ENCODE data around the gene FNDC5. TPM values are rescaled to one million over a fixed set of nuclear protein-coding genes. Genes with fewer than 3 reads are reported as not detected.

The FNDC5 gene
- total and polyA plus RNA-seq, 9 of the 15 experiments (the other 6 are each of a cell fraction or from before 2014, with no cell fraction given) = 0.06 to 2.1 (median 0.22) TPM

DNA sequence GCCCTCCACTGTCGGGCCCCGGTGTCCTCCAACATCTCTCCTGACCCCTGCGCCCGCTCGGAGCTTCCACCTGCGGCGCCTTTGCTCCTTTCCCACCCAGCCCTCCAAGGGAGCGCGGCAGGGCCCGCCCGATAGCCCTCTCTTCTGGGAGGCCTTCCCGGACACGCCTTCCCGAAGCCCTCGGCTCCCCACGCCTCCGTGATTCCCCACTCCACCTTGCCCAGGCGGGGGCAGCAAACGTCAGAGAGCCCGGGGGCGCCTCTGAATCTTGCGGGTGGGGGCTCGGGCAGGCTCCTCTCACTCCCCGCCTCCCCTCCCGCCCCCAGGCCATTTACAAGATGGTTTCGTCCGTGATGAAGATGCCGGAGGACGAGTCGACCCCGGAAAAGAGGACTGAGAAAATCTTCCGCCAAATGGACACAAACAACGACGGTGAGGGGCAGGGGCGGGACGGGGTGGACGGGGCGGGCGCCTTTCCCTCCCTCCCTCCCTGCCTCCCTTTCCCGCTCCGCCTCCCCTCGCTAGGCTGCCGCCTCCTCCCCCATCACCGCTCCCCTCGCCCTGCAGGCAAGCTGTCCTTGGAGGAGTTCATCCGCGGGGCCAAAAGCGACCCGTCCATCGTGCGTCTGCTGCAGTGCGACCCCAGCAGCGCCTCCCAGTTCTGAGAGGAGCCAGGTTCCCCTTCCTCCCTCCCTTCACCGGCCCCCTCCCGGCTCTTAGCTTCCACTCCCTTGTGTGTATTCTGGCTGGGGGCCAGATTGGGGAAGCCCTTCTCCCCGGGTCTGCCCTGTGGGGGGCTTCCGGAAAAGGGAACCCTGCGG, 22.7 kb upstream of the FNDC5 start (continued):
- TF ChIP-seq CGGBP1 (CRISPR knock-in tag; IDR thresholded peaks at IDR 0.05) = no peak
- TF ChIP-seq FOXO4 (CRISPR knock-in tag; IDR thresholded peaks at IDR 0.05) = no peak
- TF ChIP-seq DEAF1 (CRISPR knock-in tag; IDR thresholded peaks at IDR 0.05) = peak; percentile 54; the same call in 1 of the 2 replicates
- no peak for TF ChIP-seq MLX (CRISPR knock-in tag; conservative IDR thresholded peaks at IDR 0.05)
- TF ChIP-seq, protein P1, sequence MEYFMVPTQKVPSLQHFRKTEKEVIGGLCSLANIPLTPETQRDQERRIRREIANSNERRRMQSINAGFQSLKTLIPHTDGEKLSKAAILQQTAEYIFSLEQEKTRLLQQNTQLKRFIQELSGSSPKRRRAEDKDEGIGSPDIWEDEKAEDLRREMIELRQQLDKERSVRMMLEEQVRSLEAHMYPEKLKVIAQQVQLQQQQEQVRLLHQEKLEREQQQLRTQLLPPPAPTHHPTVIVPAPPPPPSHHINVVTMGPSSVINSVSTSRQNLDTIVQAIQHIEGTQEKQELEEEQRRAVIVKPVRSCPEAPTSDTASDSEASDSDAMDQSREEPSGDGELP (CRISPR knock-in tag; IDR thresholded peaks at IDR 0.05; ENCODE audit: borderline replicate concordance) = peak; percentile 22; the same call in 1 of the 2 replicates
- TF ChIP-seq GTF2E2 (tag; IDR thresholded peaks at IDR 0.05) = no peak
- no peak for TF ChIP-seq RREB1 (CRISPR knock-in tag; IDR thresholded peaks at IDR 0.05)
- TF ChIP-seq CCNT2 (IDR thresholded peaks at IDR 0.05; ENCODE audit: borderline replicate concordance, extremely low read depth, insufficient read length, low read depth, low read length) = peak; percentile 5
- TF ChIP-seq ZHX1 (conservative IDR thresholded peaks at IDR 0.05; ENCODE audit: low read length) = no peak
- no peak for TF ChIP-seq HDAC6 (IDR thresholded peaks at IDR 0.05; ENCODE audit: low read depth, low read length)

Data from K562 (cell line).